H9 (cell line): ENCODE data around the gene CPNE2. TPM values are rescaled to one million over a fixed set of nuclear protein-coding genes. Genes with fewer than 3 reads are reported as not detected.

Source experiments
- DNase-seq: peaks from one replicate; pipeline ENCODE4 v3.0.0-alpha.2; 2017
- H2AFZ ChIP-seq: one replicate; pipeline ENCODE4 v1.6.1; 2013; ENCODE audit warnings: mild to moderate bottlenecking, low read length, control low read depth, moderate library complexity
- H2AK5ac ChIP-seq: 2 replicates; pipeline ENCODE4 v1.6.1; 2013; ENCODE audit warnings: low read length, control low read depth, mixed read lengths; ENCODE audit not compliant: insufficient read length
- H2BK120ac ChIP-seq: one replicate; pipeline ENCODE4 v1.6.1; 2013; ENCODE audit warnings: low read depth, mild to moderate bottlenecking, low read length, control low read depth, inconsistent platforms; ENCODE audit not compliant: poor library complexity, severe bottlenecking
- H2BK12ac ChIP-seq: 2 replicates; pipeline ENCODE4 v1.6.1; 2013; ENCODE audit warnings: low read length, control low read depth, mixed read lengths, low read depth; ENCODE audit not compliant: insufficient read length
- H2BK15ac ChIP-seq: 2 replicates; pipeline ENCODE4 v1.6.1; 2013; ENCODE audit warnings: low read depth, low read length, control low read depth
- H2BK20ac ChIP-seq: one replicate; pipeline ENCODE4 v1.6.1; 2013; ENCODE audit warnings: low read depth, mild to moderate bottlenecking, low read length, control low read depth, inconsistent platforms; ENCODE audit not compliant: poor library complexity, severe bottlenecking
- H2BK5ac ChIP-seq: 2 replicates; pipeline ENCODE4 v1.6.1; 2013; ENCODE audit warnings: low read length, control low read depth, mixed read lengths; ENCODE audit not compliant: insufficient read length
- H3K14ac ChIP-seq: 2 replicates; pipeline ENCODE4 v1.6.1; 2013; ENCODE audit warnings: low read length, control low read depth; ENCODE audit not compliant: insufficient read depth
- H3K18ac ChIP-seq: 2 replicates; pipeline ENCODE4 v1.6.1; 2013; ENCODE audit warnings: low read depth, mild to moderate bottlenecking, mixed read lengths, low read length, control low read depth; ENCODE audit not compliant: insufficient read length
- H3K23ac ChIP-seq: 2 replicates; pipeline ENCODE4 v1.6.1; 2013; ENCODE audit warnings: low read length, control low read depth, mixed read lengths, low read depth; ENCODE audit not compliant: insufficient read length
- H3K23me2 ChIP-seq: 2 replicates; pipeline ENCODE4 v1.6.1; 2013; ENCODE audit warnings: low read depth, mild to moderate bottlenecking, mixed read lengths, low read length, control low read depth; ENCODE audit not compliant: insufficient read length, poor library complexity, severe bottlenecking
- H3K27ac ChIP-seq: 2 replicates; pipeline ENCODE4 v1.5.1; 2013; ENCODE audit warnings: low read length, control low read depth, mixed read lengths, low read depth; ENCODE audit not compliant: insufficient read length
- H3K27me3 ChIP-seq: 2 replicates; pipeline ENCODE4 v1.6.1; 2013; ENCODE audit warnings: low read length, control low read depth, inconsistent platforms; ENCODE audit not compliant: insufficient read depth
- H3K4ac ChIP-seq: 2 replicates; pipeline ENCODE4 v1.6.1; 2013; ENCODE audit warnings: low read depth, mild to moderate bottlenecking, control low read depth, inconsistent platforms, low read length, moderate library complexity
- H3K4me1 ChIP-seq: 2 replicates; pipeline ENCODE4 v1.6.1; 2013; ENCODE audit warnings: low read length, control low read depth, inconsistent platforms; ENCODE audit not compliant: insufficient read depth
- H3K4me2 ChIP-seq: 2 replicates; pipeline ENCODE4 v1.6.1; 2013; ENCODE audit warnings: low read length, control low read depth, mixed read lengths; ENCODE audit not compliant: insufficient read length, insufficient read depth
- H3K56ac ChIP-seq: 2 replicates; pipeline ENCODE4 v1.6.1; 2013; ENCODE audit warnings: low read depth, mild to moderate bottlenecking, mixed read lengths, low read length, control low read depth; ENCODE audit not compliant: insufficient read length
- H3K79me1 ChIP-seq: 2 replicates; pipeline ENCODE4 v1.6.1; 2013; ENCODE audit warnings: low read depth, mild to moderate bottlenecking, moderate library complexity, low read length, control low read depth, inconsistent platforms; ENCODE audit not compliant: insufficient read depth, poor library complexity, severe bottlenecking
- H3K79me2 ChIP-seq: 2 replicates; pipeline ENCODE4 v1.6.1; 2013; ENCODE audit warnings: low read length, control low read depth, inconsistent platforms; ENCODE audit not compliant: insufficient read depth
- H3K9ac ChIP-seq: 2 replicates; pipeline ENCODE4 v1.6.1; 2013; ENCODE audit warnings: low read length, control low read depth, mixed read lengths; ENCODE audit not compliant: insufficient read length; ENCODE audit errors: extremely low read depth
- H3K9me3 ChIP-seq: one replicate; pipeline ENCODE4 v1.6.1; 2013; ENCODE audit warnings: low read depth, low read length, inconsistent platforms; ENCODE audit not compliant: control insufficient read depth
- H3T11ph ChIP-seq: one replicate; pipeline ENCODE4 v1.6.1; 2013; ENCODE audit warnings: mild to moderate bottlenecking, low read length, control low read depth, inconsistent platforms
- H4K20me1 ChIP-seq: one replicate; pipeline ENCODE4 v1.6.1; 2013; ENCODE audit not compliant: control insufficient read depth, insufficient read length, insufficient read depth
- H4K5ac ChIP-seq: 2 replicates; pipeline ENCODE4 v1.6.1; 2013; ENCODE audit warnings: low read depth, mild to moderate bottlenecking, mixed read lengths, low read length, control low read depth; ENCODE audit not compliant: insufficient read length
- H4K8ac ChIP-seq: replicated peaks from 2 replicates; pipeline ENCODE4 v1.6.1; 2013; ENCODE audit warnings: low read length, control low read depth, mixed read lengths, low read depth; ENCODE audit not compliant: insufficient read length
- H4K91ac ChIP-seq: 2 replicates; pipeline ENCODE4 v1.6.1; 2013; ENCODE audit warnings: low read depth, mild to moderate bottlenecking, moderate library complexity, mixed read lengths, low read length, control low read depth; ENCODE audit not compliant: insufficient read length
- H3K27ac Mint-ChIP-seq, 3 experiments: 2 replicates in 2 of 3; 3 replicates in 1 of 3; pipeline ENCODE4 v1.8.0; 2020 to 2021; ENCODE audit warnings: mixed read lengths in 3 of 3, mild to moderate bottlenecking in 1 of 3, moderate library complexity in 1 of 3
- H3K27me3 Mint-ChIP-seq: 2 replicates; pipeline ENCODE4 v1.8.0; 2021; ENCODE audit warnings: low read depth, mild to moderate bottlenecking, moderate library complexity, mixed read lengths
- H3K36me3 Mint-ChIP-seq, 3 experiments: 2 replicates in 2 of 3; 3 replicates in 1 of 3; pipeline ENCODE4 v1.8.0; 2020 to 2021; ENCODE audit warnings: low read depth in 3 of 3, mixed read lengths in 3 of 3; ENCODE audit not compliant: insufficient read depth in 1 of 3
- H3K4me1 Mint-ChIP-seq, 2 experiments: 2 replicates each; pipeline ENCODE4 v1.8.0; 2020; ENCODE audit warnings: mixed read lengths in 2 of 2
- H3K4me3 Mint-ChIP-seq, 2 experiments: 2 replicates in 1 of 2; 3 replicates in 1 of 2; pipeline ENCODE4 v1.8.0; 2020 to 2021; ENCODE audit warnings: mild to moderate bottlenecking in 2 of 2, mixed read lengths in 2 of 2, moderate library complexity in 1 of 2
- H3K9me3 Mint-ChIP-seq, 2 experiments: 2 replicates in 1 of 2; 3 replicates in 1 of 2; pipeline ENCODE4 v1.8.0; 2020; ENCODE audit warnings: mild to moderate bottlenecking in 2 of 2, mixed read lengths in 2 of 2, moderate library complexity in 1 of 2
- WGBS: extraction: QIAGEN DNeasy Blood & Tissue Kit; methylation state at CpG from one replicate; pipeline ENCODE4 v1.1.7; 2013; ENCODE audit warnings: missing lambda C conversion rate, low lambda C conversion rate, mixed read lengths; ENCODE audit not compliant: insufficient read length; ENCODE audit errors: extremely low coverage; 5-methylcytosine and 5-hydroxymethylcytosine counted together
- total RNA-seq: library from RNA; stranded (reverse); gene quantifications from 2 replicates; pipeline ENCODE4 v1.2.1, GENCODE V29; 2021
- TF ChIP-seq, protein P1 (sequence below): fragments of 200-600 bp; sonication (generic); conservative IDR thresholded peaks from 3 replicates; pipeline ENCODE4 v1.8.0; 2021; ENCODE audit warnings: antibody characterized with exemption, mild to moderate bottlenecking

The CPNE2 gene
- total RNA-seq, 1 experiment from 2014 or later: 8.0 TPM

DNA sequence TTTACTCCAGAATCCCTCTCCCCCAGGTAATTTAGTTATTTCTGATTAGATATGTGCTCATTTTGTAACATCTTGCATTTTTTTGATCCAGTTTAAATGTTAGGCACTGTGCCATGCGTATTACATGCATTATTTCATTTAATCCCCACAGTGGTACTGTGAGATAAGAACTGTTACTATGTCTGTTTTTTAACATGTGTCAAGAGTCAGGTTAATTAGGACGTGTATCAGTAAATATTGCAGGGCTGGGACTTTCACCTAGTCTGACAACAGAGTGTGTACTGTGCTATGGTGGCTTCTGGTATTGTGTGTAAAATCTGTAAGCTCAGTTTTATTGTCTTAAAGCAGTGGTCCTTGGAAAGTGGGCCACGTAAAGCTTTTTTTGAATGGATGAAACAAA is 104.4 kb downstream of the CPNE2 start:
- Mint-ChIP-seq H3K4me3 (no peak overlapping the region), H3K4me1 (peaks cover 6% of the 10 kb centered on the region in 2 experiments), H3K9me3 (peaks cover 0 to 6% of the 10 kb centered on the region in 2 experiments; a peak in 4 of 5 replicates), H3K27me3 (no peaks in the 10 kb centered on the region), H3K27ac (no peak overlapping the region; a peak in 1 of 7 replicates), H3K36me3 (peaks cover 11 to 17% (median 14%) of the 10 kb centered on the region in 3 experiments)
- H2AFZ ChIP-seq: no peak overlapping the region
- H2BK120ac ChIP-seq: no peak overlapping the region
- no peak overlapping the region for H3K14ac ChIP-seq
- H3K56ac ChIP-seq: no peak overlapping the region
- no peak overlapping the region for H2BK15ac ChIP-seq
- no peak overlapping the region for H3K9ac ChIP-seq
- H4K91ac ChIP-seq: no peak overlapping the region
- no peak overlapping the region for H3K27ac ChIP-seq
- H3K79me1 ChIP-seq: peaks cover 3% of the 10 kb centered on the region
- H3K9me3 ChIP-seq: no peaks in the 10 kb centered on the region
- no peaks in the 10 kb centered on the region for H3K27me3 ChIP-seq
- H3K4ac ChIP-seq: no peak overlapping the region
- peaks cover 2% of the 10 kb centered on the region; the same call in 1 of the 2 replicates for H3K79me2 ChIP-seq
- H4K5ac ChIP-seq: no peak overlapping the region
- WGBS: no CpG with 5 or more reads among the region's 3 CpGs
- TF ChIP-seq, protein P1, sequence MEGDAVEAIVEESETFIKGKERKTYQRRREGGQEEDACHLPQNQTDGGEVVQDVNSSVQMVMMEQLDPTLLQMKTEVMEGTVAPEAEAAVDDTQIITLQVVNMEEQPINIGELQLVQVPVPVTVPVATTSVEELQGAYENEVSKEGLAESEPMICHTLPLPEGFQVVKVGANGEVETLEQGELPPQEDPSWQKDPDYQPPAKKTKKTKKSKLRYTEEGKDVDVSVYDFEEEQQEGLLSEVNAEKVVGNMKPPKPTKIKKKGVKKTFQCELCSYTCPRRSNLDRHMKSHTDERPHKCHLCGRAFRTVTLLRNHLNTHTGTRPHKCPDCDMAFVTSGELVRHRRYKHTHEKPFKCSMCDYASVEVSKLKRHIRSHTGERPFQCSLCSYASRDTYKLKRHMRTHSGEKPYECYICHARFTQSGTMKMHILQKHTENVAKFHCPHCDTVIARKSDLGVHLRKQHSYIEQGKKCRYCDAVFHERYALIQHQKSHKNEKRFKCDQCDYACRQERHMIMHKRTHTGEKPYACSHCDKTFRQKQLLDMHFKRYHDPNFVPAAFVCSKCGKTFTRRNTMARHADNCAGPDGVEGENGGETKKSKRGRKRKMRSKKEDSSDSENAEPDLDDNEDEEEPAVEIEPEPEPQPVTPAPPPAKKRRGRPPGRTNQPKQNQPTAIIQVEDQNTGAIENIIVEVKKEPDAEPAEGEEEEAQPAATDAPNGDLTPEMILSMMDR: no peak
- no peak overlapping the region for H3K23ac ChIP-seq
- H4K20me1 ChIP-seq: no peaks in the 10 kb centered on the region
- H2BK20ac ChIP-seq: no peak overlapping the region
- H4K8ac ChIP-seq: no peak overlapping the region
- H3K18ac ChIP-seq: no peak overlapping the region
- H3T11ph ChIP-seq: no peak overlapping the region
- no peak for DNase-seq
- no peak overlapping the region for H2BK12ac ChIP-seq
- H3K23me2 ChIP-seq: no peaks in the 10 kb centered on the region
- no peak overlapping the region for H3K4me2 ChIP-seq
- no peak overlapping the region for H2AK5ac ChIP-seq
- no peak overlapping the region for H2BK5ac ChIP-seq
- no peaks in the 10 kb centered on the region; the same call in 1 of the 2 replicates for H3K4me1 ChIP-seq

Other genes with a start within 250 kb of the CPNE2 start
- gene SLC12A3, start 227.4 kb upstream of the CPNE2 start, total RNA-seq: not detected in 2 replicates
- gene HERPUD1, start 160.4 kb upstream of the CPNE2 start, total RNA-seq: 28.9 and 30.8 TPM in 2 replicates
- not detected in 2 replicates for gene CETP, start 130.6 kb upstream of the CPNE2 start, total RNA-seq
- gene NLRC5, start 103.0 kb upstream of the CPNE2 start, total RNA-seq: 1.6 and 2.4 TPM in 2 replicates
- 102 and 103 TPM in 2 replicates for gene PSME3IP1, start 93.5 kb downstream of the CPNE2 start, total RNA-seq
- 34.4 and 36.1 TPM in 2 replicates for gene RSPRY1, start 93.7 kb downstream of the CPNE2 start, total RNA-seq
- 18.0 and 19.2 TPM in 2 replicates for gene ARL2BP, start 152.7 kb downstream of the CPNE2 start, total RNA-seq
- gene PLLP, start 192.1 kb downstream of the CPNE2 start, total RNA-seq: 1.8 and 2.0 TPM in 2 replicates